ENCODE measurements around the gene BRS3.
"Not testable (repeated sequence)": the region's sequence is repeated elsewhere in the genome, so short reads cannot be mapped to it uniquely, and the experiment has no call there.

The BRS3 gene

GRCh38 chrX:136487647-136488046, at the start of gene BRS3:
BRS3 (plus strand) TSS chrX:136487947; CDS start chrX:136488115, 168 bp downstream.
- CTCF ChIA-PET: no interaction called here
- Mint-ChIP-seq H3K9me3 (no peaks in the 10 kb centered on the region), H3K4me1 (no peaks in the 10 kb centered on the region), H3K36me3 (no peaks in the 10 kb centered on the region), H3K4me3 (no peak within 1 kb of the TSS), H3K27ac (no peak within 1 kb of the TSS), H3K27me3 (peaks cover 39% of the 10 kb centered on the region)
- no peak for DNase-seq

- H3K4me3 Mint-ChIP-seq: no peak overlapping the region
- DNase-seq: no peak
- no peaks in the 10 kb centered on the region for H3K9me3 Mint-ChIP-seq
- H3K4me1 Mint-ChIP-seq: no peaks in the 10 kb centered on the region
- H3K27ac Mint-ChIP-seq: no peak overlapping the region
- CTCF ChIA-PET: no interaction called here
- no peaks in the 10 kb centered on the region for H3K27me3 Mint-ChIP-seq
- no peaks in the 10 kb centered on the region for H3K36me3 Mint-ChIP-seq
These were observed 49.6 kb upstream of the BRS3 start for GRCh38 chrX:136438192-136438591.

- H3K36me3 Mint-ChIP-seq, H3K27me3 Mint-ChIP-seq, H3K4me1 Mint-ChIP-seq, H3K4me3 Mint-ChIP-seq, H3K9me3 Mint-ChIP-seq, H3K27ac Mint-ChIP-seq, DNase-seq, CTCF ChIA-PET: not testable (repeated sequence)
These were observed 42.1 kb upstream of the BRS3 start for GRCh38 chrX:136445674-136446073.

GRCh38 chrX:136446208-136446607, 41.5 kb upstream of the BRS3 start:
- Mint-ChIP-seq H3K36me3 (no peaks in the 10 kb centered on the region), H3K4me1 (no peaks in the 10 kb centered on the region), H3K27me3 (no peaks in the 10 kb centered on the region), H3K9me3 (no peaks in the 10 kb centered on the region), H3K4me3 (no peak overlapping the region), H3K27ac (no peak overlapping the region)
- DNase-seq: no peak
- CTCF ChIA-PET: no interaction called here

GRCh38 chrX:136447308-136447707, 40.4 kb upstream of the BRS3 start:
- CTCF ChIA-PET: no interaction called here
- Mint-ChIP-seq H3K4me3 (no peak overlapping the region), H3K27me3 (no peaks in the 10 kb centered on the region), H3K4me1 (no peaks in the 10 kb centered on the region), H3K9me3 (no peaks in the 10 kb centered on the region), H3K36me3 (no peaks in the 10 kb centered on the region), H3K27ac (no peak overlapping the region)
- no peak for DNase-seq

- CTCF ChIA-PET: no interaction called here
- Mint-ChIP-seq H3K4me1 (no peaks in the 10 kb centered on the region), H3K27ac (no peak overlapping the region), H3K4me3 (no peak overlapping the region), H3K27me3 (no peaks in the 10 kb centered on the region), H3K36me3 (no peaks in the 10 kb centered on the region), H3K9me3 (no peaks in the 10 kb centered on the region)
- no peak for DNase-seq
These were observed 39.8 kb upstream of the BRS3 start for GRCh38 chrX:136447968-136448367.

- H3K4me3 Mint-ChIP-seq: no peak overlapping the region
- no peaks in the 10 kb centered on the region for H3K9me3 Mint-ChIP-seq
- no peaks in the 10 kb centered on the region for H3K4me1 Mint-ChIP-seq
- no peaks in the 10 kb centered on the region for H3K27me3 Mint-ChIP-seq
- CTCF ChIA-PET: no interaction called here
- DNase-seq: no peak
- H3K27ac Mint-ChIP-seq: no peak overlapping the region
- H3K36me3 Mint-ChIP-seq: no peaks in the 10 kb centered on the region
These were observed 37.5 kb upstream of the BRS3 start for GRCh38 chrX:136450050-136450830.

GRCh38 chrX:136452614-136453013, 35.1 kb upstream of the BRS3 start:
- CTCF ChIA-PET: no interaction called here
- no peak for DNase-seq
- Mint-ChIP-seq H3K4me3 (no peak overlapping the region), H3K36me3 (no peaks in the 10 kb centered on the region), H3K27me3 (no peaks in the 10 kb centered on the region), H3K27ac (no peak overlapping the region), H3K9me3 (no peaks in the 10 kb centered on the region), H3K4me1 (no peaks in the 10 kb centered on the region)

- H3K4me3 Mint-ChIP-seq: no peak overlapping the region
- CTCF ChIA-PET: no interaction called here
- no peak overlapping the region for H3K27ac Mint-ChIP-seq
- DNase-seq: no peak
- no peaks in the 10 kb centered on the region for H3K4me1 Mint-ChIP-seq
- no peaks in the 10 kb centered on the region for H3K9me3 Mint-ChIP-seq
- no peaks in the 10 kb centered on the region for H3K36me3 Mint-ChIP-seq
- H3K27me3 Mint-ChIP-seq: no peaks in the 10 kb centered on the region
These were observed 34.6 kb upstream of the BRS3 start for GRCh38 chrX:136453114-136453513.

- Mint-ChIP-seq H3K4me3 (no peak overlapping the region), H3K27ac (no peak overlapping the region), H3K9me3 (no peaks in the 10 kb centered on the region), H3K4me1 (no peaks in the 10 kb centered on the region), H3K36me3 (no peaks in the 10 kb centered on the region), H3K27me3 (no peaks in the 10 kb centered on the region)
- CTCF ChIA-PET: no interaction called here
- no peak for DNase-seq
These were observed 34.0 kb upstream of the BRS3 start for GRCh38 chrX:136453771-136454170.

GRCh38 chrX:136456133-136456532, 31.6 kb upstream of the BRS3 start:
- H3K27me3 Mint-ChIP-seq: no peaks in the 10 kb centered on the region
- H3K4me3 Mint-ChIP-seq: no peak overlapping the region
- H3K27ac Mint-ChIP-seq: no peak overlapping the region
- H3K4me1 Mint-ChIP-seq: no peaks in the 10 kb centered on the region
- no peaks in the 10 kb centered on the region for H3K9me3 Mint-ChIP-seq
- CTCF ChIA-PET: no interaction called here
- no peaks in the 10 kb centered on the region for H3K36me3 Mint-ChIP-seq
- no peak for DNase-seq

- DNase-seq: no peak
- Mint-ChIP-seq H3K36me3 (no peaks in the 10 kb centered on the region), H3K27me3 (no peaks in the 10 kb centered on the region), H3K27ac (no peak overlapping the region), H3K9me3 (no peaks in the 10 kb centered on the region), H3K4me1 (no peaks in the 10 kb centered on the region), H3K4me3 (no peak overlapping the region)
- CTCF ChIA-PET: no interaction called here
These were observed 30.3 kb upstream of the BRS3 start for GRCh38 chrX:136457303-136457917.

GRCh38 chrX:136464589-136464988, 23.2 kb upstream of the BRS3 start:
- CTCF ChIA-PET: no interaction called here
- H3K9me3 Mint-ChIP-seq: no peaks in the 10 kb centered on the region
- no peak for DNase-seq
- no peaks in the 10 kb centered on the region for H3K36me3 Mint-ChIP-seq
- H3K27me3 Mint-ChIP-seq: peaks cover 6% of the 10 kb centered on the region
- H3K4me3 Mint-ChIP-seq: no peak overlapping the region
- H3K27ac Mint-ChIP-seq: no peak overlapping the region
- H3K4me1 Mint-ChIP-seq: no peaks in the 10 kb centered on the region

- H3K4me3 Mint-ChIP-seq: no peak overlapping the region
- H3K27ac Mint-ChIP-seq: no peak overlapping the region
- DNase-seq: no peak
These were observed 20.4 kb upstream of the BRS3 start for GRCh38 chrX:136467303-136467702.

GRCh38 chrX:136468391-136469103, 19.2 kb upstream of the BRS3 start:
- Mint-ChIP-seq H3K27me3 (peaks cover 6% of the 10 kb centered on the region), H3K4me3 (no peak overlapping the region), H3K4me1 (no peaks in the 10 kb centered on the region), H3K36me3 (no peaks in the 10 kb centered on the region), H3K27ac (no peak overlapping the region), H3K9me3 (no peaks in the 10 kb centered on the region)
- CTCF ChIA-PET: no interaction called here
- DNase-seq: no peak

More at GRCh38 chrX:136467303-136467702, 20.4 kb upstream of the BRS3 start:
- Mint-ChIP-seq H3K4me1 (no peaks in the 10 kb centered on the region), H3K36me3 (no peaks in the 10 kb centered on the region), H3K27me3 (peaks cover 6% of the 10 kb centered on the region), H3K9me3 (no peaks in the 10 kb centered on the region)
- CTCF ChIA-PET: no interaction called here

Measured in activated naive CD4-positive, alpha-beta T cell treated with anti-CD3 and anti-CD28 coated beads, Interleukin-2, amount 10 ng/mL, durations not matched to agents 7 days and 5 days (primary cell).